ENCODE measurements around the gene VMP1.

DNA sequence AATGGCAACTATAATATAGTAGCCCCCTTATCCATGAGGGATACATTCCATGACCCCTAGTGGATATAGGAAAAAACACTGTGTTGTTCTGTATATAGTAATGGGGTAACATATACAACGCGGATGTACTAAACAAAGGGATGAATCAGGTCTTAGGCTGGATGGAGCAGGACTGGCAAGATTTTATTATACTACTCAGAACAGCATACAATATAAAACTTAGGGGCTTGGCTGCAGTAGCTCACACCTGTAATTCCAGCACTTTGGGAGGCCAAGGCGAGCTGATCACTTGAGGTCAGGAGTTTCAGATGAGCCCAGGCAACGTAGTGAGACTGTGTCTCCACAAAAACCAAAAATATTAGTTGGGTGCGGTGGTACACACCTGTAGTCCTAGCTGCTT, 26.8 kb downstream of the VMP1 start:
- no peak for TF ChIP-seq CTCF (IDR thresholded peaks at IDR 0.05)
- TF ChIP-seq POLR2A (IDR thresholded peaks at IDR 0.05): no peak
